GM12873 (cell line): Measurements from ENCODE around the gene ARHGAP40.

Experiments used
- CTCF ChIP-seq: IDR thresholded peaks from 2 replicates; pipeline ENCODE4 v1.5.1; 2012; ENCODE audit warnings: low read depth, mild to moderate bottlenecking, moderate library complexity, low read length, control low read depth; ENCODE audit not compliant: insufficient read depth; ENCODE audit errors: missing control alignments

ARHGAP40 gene

GRCh38 chr20:38628580-38629470 is 27.2 kb downstream of the ARHGAP40 start:
- no peak for TF ChIP-seq CTCF

- no peak for TF ChIP-seq CTCF
Observed at GRCh38 chr20:38629979-38630378, 28.4 kb downstream of the ARHGAP40 start.

GRCh38 chr20:38630727-38631126 is 29.1 kb downstream of the ARHGAP40 start:
- no peak for TF ChIP-seq CTCF

GRCh38 chr20:38631155-38632022 is 29.8 kb downstream of the ARHGAP40 start:
- no peak for TF ChIP-seq CTCF

GRCh38 chr20:38633577-38634093 is 32.0 kb downstream of the ARHGAP40 start:
- peak; percentile 95 for TF ChIP-seq CTCF

- TF ChIP-seq CTCF: no peak
Observed at GRCh38 chr20:38635721-38636288, 34.2 kb downstream of the ARHGAP40 start.
